Retinal pigment epithelial cell (primary cell): ENCODE data around the gene MAP7D1.
A peak's percentile ranks its signal among the peaks of the same experiment; 100 is the strongest.

Experiments used
- DNase-seq: peaks from one replicate; pipeline ENCODE4 v3.0.0-alpha.2; 2010; ENCODE audit warnings: low read depth
- H3K4me3 ChIP-seq: 2 replicates; pipeline ENCODE4 v1.5.1; 2011; ENCODE audit warnings: mild to moderate bottlenecking, low read length, control low read depth, moderate library complexity
- TF ChIP-seq, protein P1 (sequence below): conservative IDR thresholded peaks from 2 replicates; pipeline ENCODE4 v1.5.1; 2011; ENCODE audit warnings: low read depth, low read length, control low read depth, inconsistent platforms

Gene MAP7D1

DNA sequence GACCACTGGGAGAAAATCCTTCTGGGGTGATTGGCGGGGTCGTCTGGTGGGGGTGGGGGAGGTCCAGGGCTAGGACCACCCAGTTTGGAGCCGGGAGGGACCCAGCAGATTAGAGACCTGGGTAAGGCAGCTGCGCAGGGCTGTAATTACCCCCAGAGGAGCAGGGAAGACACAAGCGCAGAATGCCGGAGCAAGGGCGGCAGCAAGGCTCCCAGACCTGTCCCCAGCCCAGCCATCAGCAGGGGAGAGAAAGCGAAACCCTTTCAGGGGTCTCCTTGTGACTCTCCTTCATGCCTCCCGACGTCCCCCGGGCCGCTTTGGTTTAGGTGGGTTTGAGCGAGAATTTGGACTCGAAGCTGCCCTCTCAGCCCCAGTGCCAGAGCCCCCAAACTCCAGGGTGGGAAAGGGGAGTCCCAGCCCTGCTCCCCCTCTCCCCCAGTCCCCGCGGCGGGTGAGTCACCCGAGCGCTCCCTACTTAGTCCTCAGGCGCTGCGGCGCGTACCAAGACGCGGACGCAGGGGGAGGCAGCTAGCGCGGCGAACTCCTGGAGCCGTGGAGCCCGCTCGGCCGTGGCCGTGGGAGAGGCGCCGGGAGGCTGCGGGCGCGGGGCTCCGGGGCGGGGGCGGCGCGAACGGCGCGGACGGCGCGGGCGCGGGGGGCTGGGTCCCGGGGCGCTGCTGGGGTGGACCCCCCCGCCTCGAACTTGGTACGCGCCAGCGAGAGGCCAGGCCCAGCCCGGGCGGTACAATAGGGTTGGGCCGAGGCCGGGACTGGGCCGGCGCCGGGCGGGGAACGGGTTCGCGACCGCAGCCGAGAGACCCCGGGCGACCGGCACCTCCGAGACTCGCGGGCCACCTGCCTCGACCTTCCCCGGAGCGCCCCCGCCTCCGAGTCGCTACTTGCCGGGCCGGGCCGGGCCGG is at the start of gene MAP7D1:
Gene MAP7D1, plus strand, starts transcription at position 753 of the 921 bp plus-strand sequence. CDS start 258 bp downstream, outside the sequence.
- DNase-seq, result no peak

DNA sequence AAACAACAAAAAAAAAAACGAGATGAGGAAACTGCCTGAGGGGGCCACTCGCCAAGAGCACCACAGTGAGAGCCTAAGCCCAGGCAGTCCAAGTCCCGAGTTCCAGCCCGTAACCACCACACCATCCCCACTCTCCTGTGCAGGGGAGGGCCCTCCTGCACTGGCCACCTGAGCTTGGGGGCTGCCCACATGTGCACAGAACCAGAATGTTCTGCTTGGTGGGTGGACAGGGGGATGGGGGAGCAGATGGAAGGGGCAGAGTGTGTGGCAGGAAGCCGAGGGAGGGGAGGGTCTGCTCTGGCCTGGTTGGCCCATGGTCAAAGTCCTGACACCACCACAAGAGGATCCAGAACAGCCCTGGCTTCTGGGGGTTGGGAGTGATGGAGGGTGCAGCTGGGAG is 49.7 kb upstream of the MAP7D1 start:
- no peak overlapping the region for H3K4me3 ChIP-seq
- no peak for DNase-seq
- TF ChIP-seq, protein P1, sequence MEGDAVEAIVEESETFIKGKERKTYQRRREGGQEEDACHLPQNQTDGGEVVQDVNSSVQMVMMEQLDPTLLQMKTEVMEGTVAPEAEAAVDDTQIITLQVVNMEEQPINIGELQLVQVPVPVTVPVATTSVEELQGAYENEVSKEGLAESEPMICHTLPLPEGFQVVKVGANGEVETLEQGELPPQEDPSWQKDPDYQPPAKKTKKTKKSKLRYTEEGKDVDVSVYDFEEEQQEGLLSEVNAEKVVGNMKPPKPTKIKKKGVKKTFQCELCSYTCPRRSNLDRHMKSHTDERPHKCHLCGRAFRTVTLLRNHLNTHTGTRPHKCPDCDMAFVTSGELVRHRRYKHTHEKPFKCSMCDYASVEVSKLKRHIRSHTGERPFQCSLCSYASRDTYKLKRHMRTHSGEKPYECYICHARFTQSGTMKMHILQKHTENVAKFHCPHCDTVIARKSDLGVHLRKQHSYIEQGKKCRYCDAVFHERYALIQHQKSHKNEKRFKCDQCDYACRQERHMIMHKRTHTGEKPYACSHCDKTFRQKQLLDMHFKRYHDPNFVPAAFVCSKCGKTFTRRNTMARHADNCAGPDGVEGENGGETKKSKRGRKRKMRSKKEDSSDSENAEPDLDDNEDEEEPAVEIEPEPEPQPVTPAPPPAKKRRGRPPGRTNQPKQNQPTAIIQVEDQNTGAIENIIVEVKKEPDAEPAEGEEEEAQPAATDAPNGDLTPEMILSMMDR, result no peak

More for the DNA sequence above, at the start of gene MAP7D1:
- H3K4me3 ChIP-seq, result peak within 1 kb of the TSS; percentile 90
- TF ChIP-seq, protein P1, result no peak

DNA sequence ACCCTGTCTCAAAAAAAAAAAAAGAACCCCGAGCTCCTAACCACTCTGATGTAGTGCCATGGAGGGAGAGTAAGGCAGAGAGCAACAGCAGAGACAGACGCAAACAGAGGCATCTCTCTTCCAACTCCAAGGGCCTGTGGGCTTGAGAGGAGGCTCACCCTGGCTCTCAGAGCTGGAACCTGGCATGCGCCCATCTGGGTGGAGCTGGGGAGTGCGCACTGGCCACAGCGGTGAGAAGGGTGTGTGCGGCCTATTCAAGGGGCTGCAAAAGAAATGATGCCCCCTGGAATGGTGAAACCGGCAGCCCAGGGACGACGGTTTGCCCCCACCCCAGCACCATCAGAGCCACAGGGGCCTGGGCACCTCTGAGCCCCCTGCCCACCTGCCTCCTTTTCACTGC is 48.6 kb upstream of the MAP7D1 start:
- no peak overlapping the region for H3K4me3 ChIP-seq
- TF ChIP-seq, protein P1, result no peak
- no peak for DNase-seq

DNA sequence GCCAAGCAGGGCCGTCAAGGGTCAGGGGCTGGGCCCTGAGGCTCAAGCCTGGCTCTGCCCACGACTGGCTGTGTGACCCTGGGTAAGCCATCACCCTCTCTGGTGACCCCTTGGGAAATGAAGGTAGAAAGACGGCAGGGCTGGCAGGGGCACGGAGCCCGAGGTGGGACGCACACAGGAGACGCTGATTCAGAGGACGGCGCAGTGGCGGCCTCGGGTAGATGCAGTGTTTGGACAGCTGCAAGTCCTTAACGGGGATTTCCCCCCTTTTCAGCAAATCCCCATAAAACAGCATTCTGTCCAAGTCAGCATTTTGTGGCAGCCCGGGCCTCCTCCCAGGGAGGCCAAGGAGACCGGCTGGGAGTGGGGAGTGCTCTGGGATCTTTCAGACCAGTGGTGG is 47.6 kb upstream of the MAP7D1 start:
- TF ChIP-seq, protein P1, result no peak
- DNase-seq, result no peak
- H3K4me3 ChIP-seq, result no peak overlapping the region

DNA sequence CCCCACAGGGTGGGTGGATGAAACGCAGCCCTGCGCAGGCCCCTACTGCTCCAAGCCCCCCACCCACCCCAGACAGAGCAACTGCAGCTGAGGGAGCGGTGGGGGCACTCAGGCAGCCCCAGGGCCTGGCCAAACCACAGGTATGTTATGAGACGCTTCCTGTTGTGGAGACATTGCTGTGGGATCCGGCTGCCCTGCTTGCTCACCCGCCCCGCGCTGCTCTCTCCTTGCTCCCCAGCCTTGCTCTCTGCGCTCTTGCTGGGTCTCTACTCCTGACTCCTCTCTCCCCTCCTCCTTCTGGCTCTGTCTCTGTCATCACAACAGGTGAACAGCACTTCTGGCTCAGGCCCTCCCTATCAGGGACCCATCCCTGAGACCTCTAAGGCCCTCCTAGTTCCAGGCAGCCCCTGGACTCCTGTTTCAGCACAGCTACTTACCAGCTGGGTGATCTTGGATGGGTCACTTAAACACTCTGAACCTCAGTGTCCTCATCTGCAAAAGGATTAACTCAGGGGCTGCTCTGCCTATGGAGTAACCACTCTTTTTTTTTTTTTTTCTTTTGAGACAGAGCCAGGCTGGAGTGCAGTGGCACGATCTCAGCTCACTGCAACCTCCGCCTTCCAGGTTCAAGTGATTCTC is 46.8 kb upstream of the MAP7D1 start:
- no peak for DNase-seq
- H3K4me3 ChIP-seq, result no peak overlapping the region
- TF ChIP-seq, protein P1, result no peak

DNA sequence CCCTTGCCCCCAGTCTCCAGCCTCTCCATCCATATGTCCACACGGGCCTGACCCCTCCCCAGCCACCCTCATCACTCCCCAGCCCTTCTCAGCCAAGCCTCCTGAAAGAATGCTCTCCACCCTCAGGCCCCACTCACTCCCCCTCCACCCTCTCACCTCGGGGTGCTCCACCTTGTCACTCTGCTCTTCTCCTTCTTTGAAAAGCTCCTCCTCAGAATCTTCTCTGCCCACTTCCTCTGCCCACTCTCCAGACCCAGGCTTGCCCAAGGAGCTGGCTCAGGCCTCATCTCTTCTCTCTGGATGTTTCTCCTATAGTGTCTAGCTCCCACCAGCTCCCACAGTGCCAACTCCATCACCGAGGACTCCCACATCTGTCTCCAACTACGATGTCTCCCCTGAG is 44.8 kb upstream of the MAP7D1 start:
- TF ChIP-seq, protein P1, result no peak
- no peak overlapping the region for H3K4me3 ChIP-seq
- no peak for DNase-seq
